HG03342 (cell line): ENCODE data around the gene FZD10.

ENCODE experiments used
- ATAC-seq: cut with Tn5 transposase; IDR thresholded peaks from one replicate; pipeline ENCODE4 v1.9.1; 2021; ENCODE audit warnings: mild to moderate bottlenecking, moderate library complexity; ENCODE audit not compliant: unreplicated experiment

FZD10 gene, protein sequence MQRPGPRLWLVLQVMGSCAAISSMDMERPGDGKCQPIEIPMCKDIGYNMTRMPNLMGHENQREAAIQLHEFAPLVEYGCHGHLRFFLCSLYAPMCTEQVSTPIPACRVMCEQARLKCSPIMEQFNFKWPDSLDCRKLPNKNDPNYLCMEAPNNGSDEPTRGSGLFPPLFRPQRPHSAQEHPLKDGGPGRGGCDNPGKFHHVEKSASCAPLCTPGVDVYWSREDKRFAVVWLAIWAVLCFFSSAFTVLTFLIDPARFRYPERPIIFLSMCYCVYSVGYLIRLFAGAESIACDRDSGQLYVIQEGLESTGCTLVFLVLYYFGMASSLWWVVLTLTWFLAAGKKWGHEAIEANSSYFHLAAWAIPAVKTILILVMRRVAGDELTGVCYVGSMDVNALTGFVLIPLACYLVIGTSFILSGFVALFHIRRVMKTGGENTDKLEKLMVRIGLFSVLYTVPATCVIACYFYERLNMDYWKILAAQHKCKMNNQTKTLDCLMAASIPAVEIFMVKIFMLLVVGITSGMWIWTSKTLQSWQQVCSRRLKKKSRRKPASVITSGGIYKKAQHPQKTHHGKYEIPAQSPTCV

DNA sequence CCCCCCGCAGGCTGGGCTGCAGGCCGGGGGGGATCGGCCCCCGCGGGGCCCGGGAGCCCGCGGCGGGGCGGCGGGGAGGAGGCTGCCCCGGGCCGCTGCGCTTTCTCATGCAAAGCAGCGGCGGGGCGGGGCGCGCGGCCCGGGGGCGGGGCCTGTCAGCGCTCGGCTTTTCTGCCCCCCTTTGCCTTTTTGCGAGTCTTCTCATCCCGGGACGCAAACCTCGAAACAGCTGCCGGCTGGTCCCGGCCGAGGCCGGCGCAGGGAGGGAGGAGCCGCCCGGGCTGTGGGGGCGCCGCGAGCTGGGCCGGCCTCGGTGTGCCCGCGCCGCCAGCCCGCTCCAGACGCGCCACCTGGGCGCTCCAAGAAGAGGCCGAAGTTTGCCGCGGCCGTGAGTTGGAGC, at the start of gene FZD10:
FZD10 (plus strand) TSS at position 198 of the 400 bp plus-strand sequence. CDS start 479 bp downstream, outside the sequence.
- no peak for ATAC-seq

DNA sequence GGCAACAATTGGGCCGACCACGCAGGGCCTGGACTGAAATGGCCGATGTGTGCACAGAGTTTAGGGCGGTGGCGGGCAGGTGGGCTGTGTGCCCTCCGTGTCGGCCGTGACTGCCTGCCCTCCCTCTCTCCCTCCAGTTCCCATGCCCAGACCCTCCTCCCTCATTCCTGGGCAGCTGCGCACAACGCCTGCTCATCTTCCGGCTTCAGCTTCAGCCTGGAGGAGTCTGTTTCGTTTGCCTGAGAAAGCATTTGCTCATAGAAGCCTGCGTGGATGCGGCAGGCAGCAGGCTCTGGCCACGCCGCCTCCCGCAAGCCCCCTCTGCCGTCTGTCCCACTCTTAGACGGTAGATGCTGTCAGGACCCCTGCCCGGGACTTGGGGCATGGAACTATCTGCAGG, 47.3 kb upstream of the FZD10 start:
- ATAC-seq = no peak

DNA sequence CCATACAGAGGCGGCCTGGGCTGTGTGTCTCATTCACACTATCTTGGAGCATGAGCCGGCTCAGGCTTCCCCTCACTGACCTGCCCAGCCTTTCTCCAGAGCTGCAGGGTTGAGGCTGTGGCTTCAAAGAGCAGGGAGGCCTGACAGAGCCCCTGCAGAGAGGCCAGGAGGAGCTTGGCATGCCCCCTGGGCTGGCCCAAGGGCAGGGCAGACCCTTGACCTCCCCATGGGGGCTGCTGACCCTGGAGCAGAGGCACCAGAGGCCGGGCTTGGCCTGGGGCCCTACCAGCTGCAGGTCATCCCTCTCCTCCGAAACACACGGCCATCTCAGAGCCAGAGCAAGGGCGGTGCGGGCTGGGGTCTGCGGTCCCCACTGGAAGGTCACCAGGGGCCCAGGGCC, 46.6 kb upstream of the FZD10 start:
- no peak for ATAC-seq

DNA sequence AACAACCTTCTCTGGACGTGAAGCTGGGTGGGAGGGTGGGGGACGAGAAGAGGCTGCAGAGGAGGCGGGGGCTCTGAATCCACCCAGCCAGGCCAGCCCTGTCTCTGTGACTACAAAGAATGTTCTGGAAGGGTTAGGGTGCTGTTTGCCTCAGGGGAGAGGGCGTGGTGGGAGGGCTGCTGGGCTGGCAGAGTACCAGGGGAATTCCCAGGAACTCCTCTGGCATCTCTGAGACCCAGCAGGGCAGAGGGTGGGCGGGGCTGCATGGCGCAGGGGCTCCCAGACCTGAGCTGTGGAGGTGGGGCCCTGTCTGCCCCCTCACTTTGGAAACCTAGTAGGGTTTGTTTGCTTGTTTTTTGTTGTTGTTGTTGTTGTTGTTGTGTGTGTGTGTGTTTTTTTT, 45.5 kb upstream of the FZD10 start:
- no peak for ATAC-seq

DNA sequence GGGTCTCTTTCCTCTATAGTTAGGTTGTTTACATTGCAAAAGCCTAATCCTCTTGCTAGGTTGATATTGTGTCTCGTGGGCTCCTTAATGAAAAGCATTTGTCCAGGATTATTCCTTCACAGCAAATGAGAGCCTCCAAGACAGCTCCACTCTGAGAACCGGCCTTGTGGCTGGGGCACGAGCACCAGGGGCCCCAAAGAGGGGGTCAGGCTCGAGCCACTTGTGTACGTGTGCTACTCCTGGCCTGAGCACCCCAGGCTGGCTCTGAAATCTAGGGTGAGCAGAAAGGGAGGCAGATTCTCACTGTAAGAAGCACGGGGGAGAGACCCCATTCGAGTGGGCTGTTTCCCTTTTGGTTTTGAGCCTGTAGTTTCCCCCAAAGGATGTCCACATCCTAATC, 45.0 kb upstream of the FZD10 start:
- no peak for ATAC-seq

DNA sequence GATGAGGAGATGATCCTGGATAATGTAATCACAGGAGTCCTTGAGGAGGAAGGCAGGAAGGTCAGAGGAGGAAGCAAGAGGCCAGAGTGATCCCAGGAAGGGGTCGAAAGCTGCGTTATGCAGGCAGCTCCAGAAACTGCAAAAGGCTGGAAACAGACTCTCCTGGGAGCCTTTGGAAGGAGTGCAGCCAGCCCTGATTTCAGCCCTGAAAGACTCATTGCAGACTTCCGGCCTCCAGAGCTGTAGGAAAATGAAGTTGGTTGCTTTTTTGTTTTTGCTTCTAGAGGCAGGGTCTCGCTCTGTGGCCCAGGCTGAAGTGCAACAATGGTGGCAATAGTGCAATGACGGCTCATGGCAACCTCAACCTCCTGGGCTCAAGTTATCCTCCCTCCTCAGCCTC, 44.6 kb upstream of the FZD10 start:
- no peak for ATAC-seq

DNA sequence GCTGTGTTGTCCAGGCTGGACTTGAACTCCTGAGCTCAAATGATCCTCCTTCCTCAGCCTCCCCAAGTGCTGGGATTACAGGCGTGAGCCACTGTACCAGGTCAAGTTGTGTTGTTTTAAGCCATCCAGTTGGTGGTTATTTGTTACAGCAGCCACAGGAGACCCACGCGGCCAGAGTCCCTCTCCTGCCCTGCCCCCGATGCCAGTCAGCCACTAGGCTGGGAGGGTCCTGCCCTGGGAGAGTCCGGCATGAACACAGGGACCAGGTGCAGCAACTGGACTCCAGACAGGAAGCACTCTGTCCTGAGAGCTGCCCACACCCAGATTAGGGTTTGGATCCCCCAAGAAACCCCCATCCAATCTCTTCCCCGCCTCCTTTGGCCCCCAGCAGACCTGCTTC, 44.1 kb upstream of the FZD10 start:
- no peak for ATAC-seq

DNA sequence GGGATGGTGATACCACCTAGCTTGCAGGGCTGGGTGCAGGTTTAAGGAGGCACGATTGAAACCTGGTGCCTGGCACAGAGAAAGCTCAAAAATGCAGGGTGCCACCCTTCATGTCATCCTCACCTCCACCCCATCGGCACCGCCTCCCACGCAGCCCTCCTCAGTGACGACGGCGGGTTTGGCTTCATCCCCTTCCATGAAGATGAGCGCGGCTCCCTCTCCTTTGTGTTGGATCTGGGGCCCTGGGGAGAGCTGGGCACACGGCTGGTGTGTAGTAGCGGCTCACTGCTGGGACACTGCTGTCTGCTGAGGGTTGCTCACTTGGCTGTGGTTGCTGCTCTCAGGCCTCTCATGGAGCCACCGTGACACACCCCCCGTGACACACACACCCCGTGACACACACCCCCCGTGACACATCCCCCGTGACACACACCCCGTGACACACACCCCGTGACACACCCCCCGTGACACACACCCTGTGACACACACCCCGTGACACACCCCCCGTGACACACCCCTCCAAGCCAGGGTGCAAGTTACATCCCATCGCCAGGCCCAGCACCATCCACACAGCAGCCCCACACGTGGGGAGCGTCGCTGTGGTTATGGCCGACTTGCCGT, 42.9 kb upstream of the FZD10 start:
- ATAC-seq = no peak

DNA sequence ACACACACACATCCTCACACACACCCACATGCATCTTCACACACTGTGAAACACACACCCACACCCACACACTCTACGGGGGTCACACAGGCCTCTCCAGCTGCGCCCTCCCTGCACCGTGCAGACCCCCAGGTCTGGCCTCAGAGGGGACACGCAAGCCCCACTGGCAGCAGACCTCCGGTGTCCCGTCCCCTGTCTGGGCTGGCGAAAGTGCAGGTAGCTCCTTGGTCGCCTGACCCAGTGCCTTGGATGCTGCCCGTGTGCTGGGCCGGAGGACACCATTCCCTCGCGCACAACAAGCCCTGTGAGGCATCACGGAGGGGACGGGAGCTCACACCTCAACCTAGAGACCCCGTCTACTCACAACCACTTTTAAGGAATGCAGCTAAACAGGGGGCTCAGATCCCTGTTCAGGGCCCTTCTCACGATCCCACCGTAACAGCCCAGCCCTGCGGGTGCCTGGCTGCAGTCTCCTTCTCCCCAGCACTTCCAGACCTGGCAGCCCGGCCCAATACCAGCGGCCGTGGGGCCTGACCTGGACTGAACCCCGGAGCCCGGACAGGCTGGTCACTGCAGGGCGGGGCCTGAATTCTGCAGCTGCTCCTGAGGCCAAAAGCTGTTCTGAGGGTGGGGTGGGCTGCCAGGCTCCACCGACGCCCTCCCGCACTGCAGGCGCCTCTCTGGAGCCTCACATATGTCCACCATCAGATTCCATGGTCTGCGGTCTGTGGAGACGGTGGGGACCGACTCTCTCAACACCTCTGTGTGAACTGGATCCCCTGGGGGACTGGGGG, 42.1 kb upstream of the FZD10 start:
- no peak for ATAC-seq

DNA sequence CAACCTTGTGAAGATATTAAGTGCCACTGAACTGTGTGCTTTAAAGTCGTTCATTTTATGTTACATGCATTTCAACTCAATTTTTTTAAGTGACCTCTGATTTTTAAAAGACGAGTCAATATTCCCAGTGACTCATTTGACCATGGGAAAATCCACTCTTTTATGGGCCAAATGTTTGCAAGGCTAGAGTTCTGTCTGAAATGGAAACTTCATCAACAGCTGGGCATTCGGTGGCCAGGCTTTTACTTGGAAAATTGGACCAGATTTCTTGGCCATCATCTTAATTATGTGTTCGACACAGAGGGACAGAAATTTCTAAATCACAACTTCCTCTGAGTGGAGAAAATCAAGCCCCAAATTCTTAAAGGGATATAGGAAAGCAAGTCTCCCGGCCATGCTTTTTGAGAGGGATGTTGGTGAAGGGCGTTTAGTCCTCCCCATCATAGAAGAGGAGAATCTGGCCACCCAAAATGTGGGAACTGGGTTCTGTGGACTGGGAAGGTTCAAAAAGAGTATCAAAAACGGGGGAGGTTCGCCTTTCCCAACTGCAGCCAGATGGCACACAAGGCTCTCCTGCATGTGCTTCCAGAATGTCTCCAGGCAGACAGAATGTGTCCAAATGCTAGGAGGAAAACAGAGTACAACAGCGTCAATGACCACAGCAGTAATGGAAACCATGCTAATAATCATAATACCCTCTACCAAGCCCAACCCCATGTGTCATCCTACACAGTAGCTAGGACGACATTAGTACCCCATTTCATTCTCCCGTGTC, 40.9 kb upstream of the FZD10 start:
- ATAC-seq = no peak

DNA sequence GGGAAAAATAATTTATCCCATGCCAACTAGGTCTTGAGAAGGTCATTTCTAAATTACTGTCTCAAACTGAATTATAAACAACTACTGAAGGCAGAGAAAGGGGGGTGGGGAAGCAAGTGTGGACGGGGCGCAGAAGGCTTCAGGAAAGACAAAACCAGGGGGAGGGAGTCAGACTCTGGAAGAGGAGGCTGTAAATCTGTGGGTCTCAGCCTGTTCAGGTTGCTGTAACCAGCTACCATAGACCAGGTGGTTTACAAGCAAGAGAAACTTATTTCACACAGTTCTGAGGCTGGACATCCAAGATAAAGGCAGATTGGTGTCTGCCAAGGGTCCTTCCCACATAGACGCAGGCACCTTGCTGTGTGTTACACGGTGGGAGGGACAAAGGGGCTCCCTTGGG, 39.9 kb upstream of the FZD10 start:
- no peak for ATAC-seq

DNA sequence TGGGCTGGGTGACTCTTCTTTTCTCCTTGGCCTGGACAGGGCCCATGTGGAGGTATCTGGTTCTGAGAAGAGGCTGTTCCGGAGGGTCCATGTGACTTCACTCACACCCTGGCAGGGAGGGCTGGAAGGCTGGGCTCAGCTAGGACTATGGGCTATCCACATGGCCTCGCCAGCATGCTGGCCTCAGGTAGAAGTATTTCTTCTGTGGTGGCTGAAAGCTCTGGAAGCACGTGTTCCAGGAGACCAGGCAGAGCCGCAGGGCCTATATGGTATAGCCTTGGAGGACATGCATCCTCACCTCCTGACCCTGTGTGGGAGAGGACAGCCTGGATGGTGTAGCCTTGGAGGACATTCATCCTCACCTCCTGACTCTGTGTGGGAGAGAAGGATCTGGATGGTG, 38.2 kb upstream of the FZD10 start:
- ATAC-seq = no peak

DNA sequence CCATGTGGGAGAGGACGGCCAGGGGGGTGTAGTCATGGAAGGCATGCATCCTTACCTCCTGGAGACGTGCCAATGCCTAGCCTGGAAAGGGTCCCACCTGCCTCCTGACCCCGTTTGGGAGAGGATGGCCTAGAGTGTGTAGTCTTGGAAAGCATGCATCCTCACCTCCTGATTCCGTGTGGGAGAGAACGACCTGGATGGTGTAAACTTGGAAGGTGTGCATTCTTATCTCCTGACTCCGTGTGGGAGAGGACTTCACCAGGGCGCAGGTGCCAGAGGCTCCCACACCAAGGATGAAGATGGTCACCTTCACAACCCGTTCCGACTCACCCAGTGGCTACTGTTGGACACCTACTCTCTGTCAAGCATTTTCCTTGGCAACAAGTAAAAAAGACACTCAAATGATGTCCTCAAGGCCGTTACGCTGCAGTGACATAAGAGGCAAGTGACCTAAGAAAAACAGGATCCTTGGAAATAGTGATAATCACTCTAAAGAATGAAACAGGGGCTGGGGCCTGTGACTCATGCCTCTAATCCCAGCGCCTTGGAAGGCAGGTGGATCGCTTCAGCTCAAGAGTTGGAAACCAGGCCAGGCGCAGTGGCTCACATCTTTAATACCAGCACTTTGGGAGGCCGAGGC, 37.5 kb upstream of the FZD10 start:
- no peak for ATAC-seq

DNA sequence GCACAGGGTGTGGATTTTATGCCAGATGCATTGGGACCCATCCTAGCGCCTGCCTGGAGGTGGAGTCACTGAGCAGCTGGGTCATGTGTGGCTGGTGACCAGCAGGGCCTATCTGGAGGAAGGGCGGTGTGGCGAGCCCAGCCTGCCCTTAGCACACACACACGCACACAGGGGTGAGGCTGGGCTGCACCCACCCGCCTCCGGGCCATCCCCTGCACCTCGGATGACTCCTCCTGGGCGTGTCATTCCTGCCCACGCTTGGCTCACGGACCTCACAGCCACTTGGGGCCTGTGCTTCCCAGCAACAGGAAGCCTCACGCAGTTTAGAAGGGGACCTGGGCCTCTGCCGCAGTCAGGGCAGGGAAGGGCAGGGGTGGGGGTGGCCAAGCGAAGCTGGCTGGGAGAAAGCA, 36.2 kb upstream of the FZD10 start:
- ATAC-seq = no peak

DNA sequence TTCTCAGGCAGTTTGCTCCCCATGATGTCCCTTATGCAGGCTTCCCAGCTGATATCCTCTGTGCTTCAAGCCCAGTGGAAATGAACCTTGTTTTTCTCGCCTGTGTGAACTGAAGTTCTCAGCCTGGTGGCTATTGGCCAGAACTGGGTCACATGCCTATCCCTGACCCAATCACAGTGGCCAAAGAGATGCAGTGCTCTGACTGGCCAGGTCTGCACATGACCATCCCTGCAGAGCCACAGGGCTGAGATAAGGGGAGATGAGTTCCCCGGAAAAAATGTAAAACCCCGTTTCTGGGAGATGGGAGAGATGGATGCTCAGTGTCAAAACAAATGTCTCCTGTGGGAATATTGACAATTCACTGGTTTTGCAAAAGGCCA, 34.7 kb upstream of the FZD10 start:
- no peak for ATAC-seq

DNA sequence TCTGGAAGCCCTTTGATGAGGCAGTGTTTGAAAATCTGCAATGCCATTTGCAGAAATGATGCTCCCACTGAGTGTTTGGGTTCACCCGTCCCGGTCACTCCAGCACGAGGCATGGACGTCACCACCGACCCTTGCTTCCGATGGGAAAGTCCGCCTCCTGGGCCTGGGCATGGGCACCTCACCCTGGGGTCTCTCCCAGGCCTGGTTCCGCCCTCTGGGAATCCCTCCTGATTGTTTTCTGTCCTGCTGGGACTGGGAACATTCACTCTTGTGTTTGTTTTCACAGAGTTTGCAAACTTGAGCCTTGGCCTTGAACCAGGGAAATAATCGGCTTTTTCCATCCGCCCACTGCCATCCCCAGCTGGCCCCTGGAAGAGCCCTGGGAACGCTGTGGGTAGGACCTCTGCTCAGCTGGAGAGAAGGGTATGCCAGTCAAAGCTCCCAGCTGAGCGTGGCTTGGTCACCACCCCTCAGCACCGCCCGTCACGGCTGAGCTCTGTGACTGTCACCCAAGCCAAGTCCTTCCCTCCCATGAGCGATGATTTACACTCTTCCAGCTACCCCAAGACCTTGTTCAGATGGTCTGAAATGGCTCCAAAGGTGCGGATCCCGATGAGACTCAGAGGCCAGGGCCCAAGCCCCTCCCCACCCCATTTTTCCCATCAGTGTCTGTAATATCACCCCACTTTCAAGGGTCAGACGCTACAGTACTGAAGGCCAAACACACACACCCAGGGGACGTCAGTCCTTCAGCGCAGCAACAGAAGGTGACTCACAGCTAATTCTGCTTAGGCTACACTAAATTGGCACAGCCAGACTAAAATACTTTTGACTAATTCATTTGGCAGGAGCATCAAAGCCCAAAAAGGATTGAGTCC, 34.1 kb upstream of the FZD10 start:
- no peak for ATAC-seq

DNA sequence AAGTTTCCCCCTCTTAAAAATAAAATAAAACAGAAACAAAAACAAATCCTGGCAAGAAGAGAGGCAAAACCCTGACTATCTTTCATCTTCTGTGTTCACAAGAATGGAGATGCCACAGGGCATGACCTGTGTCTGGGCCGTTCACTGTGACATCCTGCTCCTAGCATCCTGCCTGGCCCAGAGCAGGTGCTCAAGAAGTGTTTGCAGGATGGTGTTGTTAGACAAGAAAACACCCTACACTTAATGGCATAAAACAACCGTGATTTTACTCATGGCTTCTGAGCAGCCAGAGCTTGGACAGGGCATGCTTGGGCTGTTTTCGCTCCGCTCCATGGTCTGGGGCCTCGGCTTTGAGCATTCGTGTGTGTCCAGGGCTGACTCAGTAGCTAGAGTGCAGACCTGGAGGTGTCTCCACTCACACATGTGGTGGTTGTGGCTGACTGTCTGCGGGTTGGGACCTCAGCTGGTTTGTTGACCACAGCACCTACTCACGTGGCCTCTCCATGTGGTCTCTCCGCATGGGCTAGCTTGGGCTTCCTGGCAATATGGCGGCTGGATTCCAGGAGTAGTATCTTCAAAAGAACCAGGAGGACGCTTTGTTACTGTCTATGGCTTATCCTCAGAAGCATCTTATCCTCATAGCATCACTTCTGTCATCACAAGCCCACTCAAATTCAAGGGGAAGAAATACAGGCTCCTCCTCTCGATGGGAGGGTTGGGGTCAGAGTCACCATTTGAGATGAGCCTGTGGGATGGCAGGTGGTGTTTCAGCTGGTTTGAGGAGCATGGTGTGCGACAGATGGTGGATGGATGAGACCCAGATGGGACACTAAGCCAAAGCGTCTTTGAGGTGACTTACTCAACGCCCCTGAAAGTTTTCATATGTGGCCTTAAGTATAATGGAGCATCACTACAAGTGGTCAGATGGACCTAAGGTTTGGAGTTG, 33.2 kb upstream of the FZD10 start:
- ATAC-seq = no peak

DNA sequence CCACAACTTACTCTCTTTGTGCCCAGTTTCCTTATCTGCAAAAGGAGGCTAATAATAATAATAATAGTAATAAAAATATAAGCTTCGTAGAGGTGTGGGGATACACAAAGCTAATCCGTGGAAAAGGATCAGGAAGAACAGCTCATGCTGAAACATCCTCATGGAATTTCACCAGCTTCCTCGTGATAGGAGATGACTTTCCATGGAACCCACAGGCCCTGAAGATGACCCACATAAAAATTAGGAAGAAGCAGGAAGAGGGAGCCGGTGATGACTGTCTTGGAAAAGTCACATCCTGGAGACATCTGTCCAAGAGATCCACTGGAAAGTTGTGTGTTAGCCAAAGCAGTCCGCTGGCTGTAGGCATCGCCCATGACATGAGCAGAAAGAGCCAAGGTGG, 31.9 kb upstream of the FZD10 start:
- no peak for ATAC-seq
